Jurkat, Clone E6-1 (cell line): ENCODE results near the gene TMEM181.
"Not testable (repeated sequence)": the region's sequence is repeated elsewhere in the genome, so short reads cannot be mapped to it uniquely, and the experiment has no call there.

ENCODE experiments used
- DNase-seq: peaks from one replicate; pipeline ENCODE4 v3.0.0-alpha.2; 2011; ENCODE audit warnings: low read depth, low spot score
- H3K4me3 ChIP-seq: 2 replicates; pipeline ENCODE4 v1.5.1; 2011; ENCODE audit warnings: mild to moderate bottlenecking, low read length, control low read depth, moderate library complexity

Gene TMEM181

GRCh38 chr6:158668707-158669103, 108.8 kb downstream of the TMEM181 start:
- DNase-seq = no peak
- H3K4me3 ChIP-seq = no peak overlapping the region

GRCh38 chr6:158669145-158670035, 109.5 kb downstream of the TMEM181 start:
- DNase-seq = no peak
- H3K4me3 ChIP-seq = no peak overlapping the region

DNA sequence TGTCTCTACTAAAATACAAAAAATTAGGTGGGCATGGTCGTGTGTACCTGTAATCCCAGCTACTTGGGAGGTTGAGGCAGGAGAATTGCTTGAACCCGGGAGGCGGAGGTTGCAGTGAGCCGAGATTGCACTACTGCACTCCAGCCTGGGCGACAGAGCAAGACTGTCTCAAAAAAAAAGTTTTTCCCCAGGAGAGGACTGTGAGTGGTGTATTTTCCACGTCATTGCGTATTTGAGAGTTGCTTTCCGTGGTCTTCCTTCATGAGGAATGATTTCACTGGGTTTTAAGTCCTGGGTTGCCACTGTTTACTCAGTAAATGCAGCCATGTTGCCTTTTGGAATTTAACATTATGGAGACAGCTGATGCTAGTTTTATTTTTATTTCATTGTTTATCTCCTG, 112.2 kb downstream of the TMEM181 start:
- DNase-seq, H3K4me3 ChIP-seq: not testable (repeated sequence)

DNA sequence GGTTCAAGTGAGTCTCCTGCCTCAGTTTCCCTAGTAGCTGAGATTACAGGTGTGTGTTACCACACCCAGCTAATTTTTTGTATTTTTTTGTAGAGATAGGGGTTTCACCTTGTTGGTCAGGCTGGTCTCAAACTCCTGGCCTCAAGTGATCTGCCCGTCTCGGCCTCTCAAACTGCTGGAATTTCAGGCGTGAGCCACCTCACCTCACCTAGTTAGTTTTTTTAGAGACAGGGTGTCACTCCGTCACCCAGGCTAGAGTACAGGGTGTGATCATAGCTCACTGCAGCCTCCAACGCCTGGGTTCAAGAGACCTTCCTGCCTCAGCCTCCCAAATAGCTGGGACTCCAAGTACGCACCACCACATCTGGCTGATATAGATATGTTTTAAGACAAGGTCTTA, 112.8 kb downstream of the TMEM181 start:
- DNase-seq = no peak
- H3K4me3 ChIP-seq = no peak overlapping the region

- H3K4me3 ChIP-seq = no peak overlapping the region
- DNase-seq = no peak
These were observed 114.6 kb downstream of the TMEM181 start for GRCh38 chr6:158674342-158675131.

DNA sequence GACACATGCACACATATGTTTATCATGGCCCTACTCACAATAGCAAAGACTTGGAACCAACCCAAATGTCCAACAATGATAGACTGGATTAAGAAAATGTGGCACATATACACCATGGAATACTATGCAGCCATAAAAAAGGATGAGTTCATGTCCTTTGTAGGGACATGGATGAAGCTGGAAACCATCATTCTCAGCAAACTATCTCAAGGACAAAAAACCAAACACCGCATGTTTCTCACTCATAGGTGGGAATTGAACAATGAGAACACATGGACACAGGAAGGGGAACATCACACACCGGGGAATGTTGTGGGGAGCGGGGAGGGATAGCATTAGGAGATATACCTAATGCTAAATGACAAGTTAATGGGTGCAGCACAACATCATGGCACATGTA, 117.2 kb downstream of the TMEM181 start:
- DNase-seq, H3K4me3 ChIP-seq: not testable (repeated sequence)

DNA sequence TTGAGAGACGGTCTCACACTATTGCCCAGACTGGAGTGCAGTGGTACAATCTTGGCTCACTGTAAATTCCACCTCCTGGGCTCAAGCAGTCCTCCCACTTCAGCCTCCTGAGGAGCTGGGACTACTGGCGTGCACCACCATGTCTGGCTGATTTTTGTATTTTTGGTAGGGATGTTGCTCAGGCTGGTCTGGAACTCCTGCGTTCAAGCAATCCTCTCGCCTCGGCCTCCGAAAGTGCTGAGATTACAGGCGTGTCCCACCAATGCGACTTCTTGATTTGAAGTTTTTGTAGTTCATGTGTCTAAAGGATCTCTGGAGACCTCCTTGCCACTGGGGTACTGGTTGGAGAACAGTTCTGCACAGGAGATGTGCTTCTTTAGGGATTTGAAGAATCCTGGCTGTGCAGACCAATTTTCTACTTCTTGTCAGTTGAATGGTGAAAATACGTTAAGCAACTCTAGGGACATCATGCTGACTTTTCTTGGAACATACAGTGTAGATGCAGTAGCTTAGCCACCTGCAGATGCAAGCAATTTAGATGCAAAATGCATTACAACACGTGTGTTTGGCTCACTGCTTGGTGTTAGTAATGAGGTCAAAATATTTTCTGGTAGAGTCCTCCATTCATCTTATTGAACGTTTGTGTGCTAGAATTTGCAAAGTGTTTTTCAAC, 118.2 kb downstream of the TMEM181 start:
- DNase-seq = no peak
- no peak overlapping the region for H3K4me3 ChIP-seq

- no peak overlapping the region for H3K4me3 ChIP-seq
- DNase-seq = no peak
These were observed 120.1 kb downstream of the TMEM181 start for GRCh38 chr6:158680015-158680414.

DNA sequence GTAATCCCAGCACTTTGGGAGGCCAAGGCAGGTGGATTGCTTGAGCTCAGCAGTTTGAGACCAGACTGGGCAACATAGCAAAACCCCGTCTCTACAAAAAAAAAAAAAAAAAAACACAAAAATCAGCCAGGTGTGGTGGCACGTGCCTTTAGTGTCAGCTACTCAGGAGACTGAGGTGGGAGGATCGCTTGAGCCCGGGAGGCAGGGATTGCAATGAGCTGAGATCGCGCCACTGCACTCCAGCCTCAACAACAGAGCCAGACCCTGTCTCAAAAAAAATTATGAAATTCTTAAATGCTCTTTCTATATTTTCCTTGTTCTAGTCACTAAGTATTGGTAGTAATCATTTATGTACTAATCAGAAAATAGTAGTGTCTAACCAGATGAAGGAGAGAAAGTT, 120.6 kb downstream of the TMEM181 start:
- no peak for DNase-seq
- H3K4me3 ChIP-seq = no peak overlapping the region

DNA sequence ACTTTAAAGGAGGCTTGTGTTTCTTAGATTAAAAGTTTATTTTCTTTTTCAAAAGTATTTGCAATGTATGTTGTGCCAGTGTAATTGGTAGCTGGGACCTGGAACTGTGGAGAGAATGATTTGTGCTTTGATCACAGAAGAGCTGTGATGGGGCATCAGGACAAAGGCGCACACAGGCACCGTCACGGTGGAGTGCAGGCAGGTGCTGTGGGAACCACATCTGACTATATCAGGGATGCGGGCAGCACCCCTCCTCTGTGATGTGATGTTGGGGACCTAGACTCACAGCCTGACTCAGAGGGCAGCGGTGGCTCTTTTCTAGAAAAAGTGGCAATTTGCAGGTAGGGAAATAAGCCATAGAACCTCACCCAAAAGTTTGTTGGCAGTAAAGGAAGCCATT, 124.4 kb downstream of the TMEM181 start:
- no peak overlapping the region for H3K4me3 ChIP-seq
- DNase-seq = peak; percentile 31

DNA sequence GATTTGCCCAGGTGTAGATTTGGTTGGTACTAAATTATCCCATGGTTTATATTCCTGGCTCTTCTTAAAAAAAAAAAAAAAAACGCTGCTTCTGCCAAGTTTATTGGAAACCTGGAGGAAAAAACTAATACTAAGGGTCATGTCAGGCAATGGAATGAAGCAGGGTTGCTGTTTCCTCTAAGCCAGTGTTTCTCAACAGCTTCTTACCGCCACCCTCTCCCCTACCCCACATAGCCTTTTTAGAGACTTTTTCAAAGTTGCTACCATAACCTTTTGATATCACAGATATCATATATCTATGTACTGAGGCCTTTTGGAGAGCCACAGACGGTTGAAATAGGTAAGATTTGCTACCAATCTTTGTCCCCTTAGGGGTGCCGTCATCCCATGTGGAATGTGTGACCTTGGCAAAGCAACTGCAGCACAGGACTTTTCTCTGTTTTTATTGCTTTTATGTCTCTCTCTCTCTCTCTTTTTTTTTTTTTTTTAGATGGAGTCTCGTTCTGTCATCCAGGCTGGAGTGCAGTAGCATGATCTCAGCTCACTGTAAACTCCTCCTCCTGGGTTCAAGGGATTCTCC, 124.9 kb downstream of the TMEM181 start:
- no peak overlapping the region for H3K4me3 ChIP-seq
- no peak for DNase-seq
